HCT116 (cell line): ENCODE results near the gene LRRC2.

Experiments
- CEBPB ChIP-seq: IDR thresholded peaks from 2 replicates; pipeline ENCODE4 v1.6.1; 2012; ENCODE audit warnings: low read depth
- EZH2 ChIP-seq: fragments of 200-600 bp; sonication (generic); IDR thresholded peaks from 2 replicates; pipeline ENCODE4 v1.6.1; 2017; ENCODE audit warnings: antibody characterized with exemption, mixed run types
- JUND ChIP-seq: IDR thresholded peaks from 2 replicates; pipeline ENCODE4 v1.6.1; 2012
- POLR2A ChIP-seq: IDR thresholded peaks from 2 replicates; pipeline ENCODE4 v1.7.0; 2011; ENCODE audit warnings: borderline replicate concordance; ENCODE audit not compliant: insufficient read depth, insufficient read length; ENCODE audit errors: extremely low read depth
- RAD21 ChIP-seq: IDR thresholded peaks from 2 replicates; pipeline ENCODE4 v1.6.1; 2012; ENCODE audit warnings: low read depth, mild to moderate bottlenecking
- SP1 ChIP-seq: IDR thresholded peaks from 2 replicates; pipeline ENCODE4 v1.6.1; 2012; ENCODE audit warnings: low read depth
- SRF ChIP-seq: IDR thresholded peaks from 2 replicates; pipeline ENCODE4 v1.6.1; 2012; ENCODE audit warnings: low read depth
- ZFX ChIP-seq: fragments of 450-650 bp; IDR thresholded peaks from 2 replicates; pipeline ENCODE4 v1.6.1; 2017
- ZNF274 ChIP-seq: fragments of 200-500 bp; sonication (Bioruptor generic); IDR thresholded peaks from 2 replicates; pipeline ENCODE4 v1.6.1; 2014; ENCODE audit warnings: mild to moderate bottlenecking, low read depth, low read length, inconsistent platforms
- TF ChIP-seq, protein P1 (sequence below), 3 experiments: fragments of 200-600 bp in 1 of 3; sonication (generic) in 1 of 3; IDR thresholded peaks in 2 of 3; conservative IDR thresholded peaks in 1 of 3; 2 replicates each; pipeline ENCODE4 v1.5.1; 2012 to 2017; ENCODE audit warnings: low read depth in 2 of 3, low read length in 2 of 3, antibody characterized with exemption in 1 of 3, borderline replicate concordance in 1 of 3, control low read depth in 1 of 3, mild to moderate bottlenecking in 1 of 3, mixed read lengths in 1 of 3, mixed run types in 1 of 3, moderate library complexity in 1 of 3; ENCODE audit not compliant: insufficient read depth in 1 of 3
- TF ChIP-seq, protein P2 (sequence below): IDR thresholded peaks from 2 replicates; pipeline ENCODE4 v1.6.1; 2012; ENCODE audit warnings: low read depth
- TF ChIP-seq, protein P3 (sequence below): IDR thresholded peaks from 2 replicates; pipeline ENCODE4 v1.6.1; 2011; ENCODE audit warnings: mild to moderate bottlenecking, low read length, moderate library complexity; ENCODE audit not compliant: insufficient replicate concordance; ENCODE audit errors: extremely low read depth

DNA sequence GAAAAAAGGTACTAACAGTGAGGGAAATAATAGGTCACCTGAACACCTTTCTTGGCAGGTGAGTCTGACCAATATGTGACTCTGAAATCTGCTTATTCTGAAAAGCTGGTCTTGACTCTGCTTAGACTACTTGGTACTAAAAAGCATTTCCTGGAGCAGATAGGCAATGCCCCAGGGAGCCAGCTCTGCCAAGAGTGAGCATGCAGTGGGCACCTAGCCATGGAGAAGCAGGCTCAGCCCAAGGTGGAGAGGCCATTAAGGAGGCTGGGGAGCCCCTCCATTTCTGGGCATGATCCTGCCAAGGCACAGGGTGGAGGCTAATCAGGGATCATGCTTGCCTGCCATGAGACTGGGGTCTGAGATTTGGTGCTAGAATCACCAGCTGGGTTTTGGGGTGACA, 99.8 kb downstream of the LRRC2 start:
- no peak for TF ChIP-seq POLR2A
- TF ChIP-seq, protein P1, sequence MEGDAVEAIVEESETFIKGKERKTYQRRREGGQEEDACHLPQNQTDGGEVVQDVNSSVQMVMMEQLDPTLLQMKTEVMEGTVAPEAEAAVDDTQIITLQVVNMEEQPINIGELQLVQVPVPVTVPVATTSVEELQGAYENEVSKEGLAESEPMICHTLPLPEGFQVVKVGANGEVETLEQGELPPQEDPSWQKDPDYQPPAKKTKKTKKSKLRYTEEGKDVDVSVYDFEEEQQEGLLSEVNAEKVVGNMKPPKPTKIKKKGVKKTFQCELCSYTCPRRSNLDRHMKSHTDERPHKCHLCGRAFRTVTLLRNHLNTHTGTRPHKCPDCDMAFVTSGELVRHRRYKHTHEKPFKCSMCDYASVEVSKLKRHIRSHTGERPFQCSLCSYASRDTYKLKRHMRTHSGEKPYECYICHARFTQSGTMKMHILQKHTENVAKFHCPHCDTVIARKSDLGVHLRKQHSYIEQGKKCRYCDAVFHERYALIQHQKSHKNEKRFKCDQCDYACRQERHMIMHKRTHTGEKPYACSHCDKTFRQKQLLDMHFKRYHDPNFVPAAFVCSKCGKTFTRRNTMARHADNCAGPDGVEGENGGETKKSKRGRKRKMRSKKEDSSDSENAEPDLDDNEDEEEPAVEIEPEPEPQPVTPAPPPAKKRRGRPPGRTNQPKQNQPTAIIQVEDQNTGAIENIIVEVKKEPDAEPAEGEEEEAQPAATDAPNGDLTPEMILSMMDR (IDR thresholded peaks at IDR 0.05 in 2 of 3, conservative IDR thresholded peaks at IDR 0.05 in 1 of 3; ENCODE audit: borderline replicate concordance in 1 of 3, insufficient read depth in 1 of 3, low read depth in 2 of 3, low read length in 2 of 3), result no peak
- TF ChIP-seq, protein P2, sequence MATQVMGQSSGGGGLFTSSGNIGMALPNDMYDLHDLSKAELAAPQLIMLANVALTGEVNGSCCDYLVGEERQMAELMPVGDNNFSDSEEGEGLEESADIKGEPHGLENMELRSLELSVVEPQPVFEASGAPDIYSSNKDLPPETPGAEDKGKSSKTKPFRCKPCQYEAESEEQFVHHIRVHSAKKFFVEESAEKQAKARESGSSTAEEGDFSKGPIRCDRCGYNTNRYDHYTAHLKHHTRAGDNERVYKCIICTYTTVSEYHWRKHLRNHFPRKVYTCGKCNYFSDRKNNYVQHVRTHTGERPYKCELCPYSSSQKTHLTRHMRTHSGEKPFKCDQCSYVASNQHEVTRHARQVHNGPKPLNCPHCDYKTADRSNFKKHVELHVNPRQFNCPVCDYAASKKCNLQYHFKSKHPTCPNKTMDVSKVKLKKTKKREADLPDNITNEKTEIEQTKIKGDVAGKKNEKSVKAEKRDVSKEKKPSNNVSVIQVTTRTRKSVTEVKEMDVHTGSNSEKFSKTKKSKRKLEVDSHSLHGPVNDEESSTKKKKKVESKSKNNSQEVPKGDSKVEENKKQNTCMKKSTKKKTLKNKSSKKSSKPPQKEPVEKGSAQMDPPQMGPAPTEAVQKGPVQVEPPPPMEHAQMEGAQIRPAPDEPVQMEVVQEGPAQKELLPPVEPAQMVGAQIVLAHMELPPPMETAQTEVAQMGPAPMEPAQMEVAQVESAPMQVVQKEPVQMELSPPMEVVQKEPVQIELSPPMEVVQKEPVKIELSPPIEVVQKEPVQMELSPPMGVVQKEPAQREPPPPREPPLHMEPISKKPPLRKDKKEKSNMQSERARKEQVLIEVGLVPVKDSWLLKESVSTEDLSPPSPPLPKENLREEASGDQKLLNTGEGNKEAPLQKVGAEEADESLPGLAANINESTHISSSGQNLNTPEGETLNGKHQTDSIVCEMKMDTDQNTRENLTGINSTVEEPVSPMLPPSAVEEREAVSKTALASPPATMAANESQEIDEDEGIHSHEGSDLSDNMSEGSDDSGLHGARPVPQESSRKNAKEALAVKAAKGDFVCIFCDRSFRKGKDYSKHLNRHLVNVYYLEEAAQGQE, result no peak
- no peak for TF ChIP-seq ZFX
- TF ChIP-seq, protein P3, sequence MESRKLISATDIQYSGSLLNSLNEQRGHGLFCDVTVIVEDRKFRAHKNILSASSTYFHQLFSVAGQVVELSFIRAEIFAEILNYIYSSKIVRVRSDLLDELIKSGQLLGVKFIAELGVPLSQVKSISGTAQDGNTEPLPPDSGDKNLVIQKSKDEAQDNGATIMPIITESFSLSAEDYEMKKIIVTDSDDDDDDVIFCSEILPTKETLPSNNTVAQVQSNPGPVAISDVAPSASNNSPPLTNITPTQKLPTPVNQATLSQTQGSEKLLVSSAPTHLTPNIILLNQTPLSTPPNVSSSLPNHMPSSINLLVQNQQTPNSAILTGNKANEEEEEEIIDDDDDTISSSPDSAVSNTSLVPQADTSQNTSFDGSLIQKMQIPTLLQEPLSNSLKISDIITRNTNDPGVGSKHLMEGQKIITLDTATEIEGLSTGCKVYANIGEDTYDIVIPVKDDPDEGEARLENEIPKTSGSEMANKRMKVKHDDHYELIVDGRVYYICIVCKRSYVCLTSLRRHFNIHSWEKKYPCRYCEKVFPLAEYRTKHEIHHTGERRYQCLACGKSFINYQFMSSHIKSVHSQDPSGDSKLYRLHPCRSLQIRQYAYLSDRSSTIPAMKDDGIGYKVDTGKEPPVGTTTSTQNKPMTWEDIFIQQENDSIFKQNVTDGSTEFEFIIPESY, result no peak
- TF ChIP-seq JUND, result no peak
- no peak for TF ChIP-seq SRF
- no peak for TF ChIP-seq EZH2
- no peak for TF ChIP-seq ZNF274
- TF ChIP-seq RAD21, result no peak
- TF ChIP-seq SP1, result no peak
- no peak for TF ChIP-seq CEBPB
